Measurements from ENCODE around the gene ENOPH1. TPM values are rescaled to one million over a fixed set of nuclear protein-coding genes. Genes with fewer than 3 reads are reported as not detected.

The ENOPH1 gene
- total and polyA plus RNA-seq, 9 of the 15 experiments (the other 6 are each of a cell fraction or from before 2014, with no cell fraction given), result 29.8 to 71.4 (median 48.9) TPM

GRCh38 chr4:82501154-82501442 lies 70.7 kb downstream of the ENOPH1 start:
- H3K4me2 ChIP-seq (ENCODE audit: insufficient read depth, low read length), result no peak overlapping the region
- FAIRE-seq (no peak), ATAC-seq (no peak), DNase-seq (ENCODE audit: extremely low read depth in 1 of 4, low spot score in 3 of 4) (no peak)
- H4K20me1 ChIP-seq (replicated peaks; ENCODE audit: control insufficient read depth, insufficient read depth, low read length), result no peaks in the 10 kb centered on the region
- 5% methylated on average over 2 of the region's 2 CpGs for WGBS (ENCODE audit: insufficient coverage, low coverage, missing lambda C conversion rate)
- in situ Hi-C loops (cut with MboI), result no loop called here
- no peak overlapping the region for H3K27ac ChIP-seq (ENCODE audit: extremely low read depth, low read depth, low read length)
- POLR2A ChIA-PET, result interaction anchor here (1.0 to 1.8 kb wide), 2 partner anchors 11 to 13 kb away, joined by 5 read pairs; no protein-coding TSS in a partner anchor
- no peaks in the 10 kb centered on the region for H3K79me2 ChIP-seq (ENCODE audit: control insufficient read depth, insufficient read depth, low read length)
- intact Hi-C loops (cut with micrococcal nuclease), result no loop called here
- H3K9me3 ChIP-seq (replicated peaks; ENCODE audit: control insufficient read depth, insufficient read depth, low read depth, low read length), result no peaks in the 10 kb centered on the region; the same call in 1 of the 2 replicates
- H2AFZ ChIP-seq (ENCODE audit: low read depth, low read length), result no peak overlapping the region
- no peaks in the 10 kb centered on the region for H3K36me3 ChIP-seq (ENCODE audit: control insufficient read depth, insufficient read depth, low read length)
- H3K27me3 ChIP-seq (ENCODE audit: control insufficient read depth in 2 of 2, insufficient read depth in 2 of 2, low read length in 2 of 2), result peaks cover 17 to 27% of the 10 kb centered on the region in 2 experiments
- BruUV-seq (replicated peaks), result no TSS peak
- TF ChIP-seq SMAD1 (IDR thresholded peaks at IDR 0.05; ENCODE audit: low read depth, low read length, partially characterized antibody) (no peak), RAD51 (IDR thresholded peaks at IDR 0.05; ENCODE audit: borderline replicate concordance, low read depth) (no peak), MTA1 (IDR thresholded peaks at IDR 0.05; ENCODE audit: borderline replicate concordance) (no peak), STAT5B (CRISPR knock-in tag; IDR thresholded peaks at IDR 0.05) (no peak), ZNF561 (CRISPR knock-in tag; conservative IDR thresholded peaks at IDR 0.05) (no peak), JUN (IDR thresholded peaks at IDR 0.05; ENCODE audit: borderline replicate concordance, low read depth, low read length) (no peak), JUN (CRISPR knock-in tag; IDR thresholded peaks at IDR 0.05; ENCODE audit: borderline replicate concordance) (no peak), POLR2A (conservative IDR thresholded peaks at IDR 0.05) (no peak), ZBTB12 (CRISPR knock-in tag; IDR thresholded peaks at IDR 0.05) (no peak), HNRNPK (IDR thresholded peaks at IDR 0.05; ENCODE audit: low read depth, low read length, poor library complexity, severe bottlenecking) (no peak), DEAF1 (CRISPR knock-in tag; IDR thresholded peaks at IDR 0.05) (no peak)
- H3K9ac ChIP-seq (ENCODE audit: insufficient read depth in 1 of 2, low read depth in 2 of 2, low read length in 2 of 2), result no peak overlapping the region
- no peaks in the 10 kb centered on the region for H3K9me1 ChIP-seq (ENCODE audit: control insufficient read depth, insufficient read depth, low read length)
- CTCF ChIA-PET (ENCODE audit: low intra/inter-chr PET ratio), result no interaction called here
- no peak overlapping the region for H3K4me3 ChIP-seq
- H3K4me1 ChIP-seq (replicated peaks in 1 of 2; ENCODE audit: control insufficient read depth in 2 of 2, insufficient read depth in 2 of 2, low read length in 2 of 2), result no peaks in the 10 kb centered on the region
